Nasal cavity respiratory epithelium epithelial cell of viscerocranial mucosa (primary cell): ENCODE data around the gene MFAP5. TPM values are rescaled to one million over a fixed set of nuclear protein-coding genes. Genes with fewer than 3 reads are reported as not detected.

Experiments used
- total RNA-seq: library from RNA; depleted of rRNA; stranded (reverse); fragments of >200 nt; gene quantifications from 2 replicates; pipeline ENCODE4 v1.2.3, GENCODE V29; 2014

The MFAP5 gene, protein sequence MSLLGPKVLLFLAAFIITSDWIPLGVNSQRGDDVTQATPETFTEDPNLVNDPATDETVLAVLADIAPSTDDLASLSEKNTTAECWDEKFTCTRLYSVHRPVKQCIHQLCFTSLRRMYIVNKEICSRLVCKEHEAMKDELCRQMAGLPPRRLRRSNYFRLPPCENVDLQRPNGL
- 0.14 and 19.5 TPM in 2 replicates for total RNA-seq

DNA sequence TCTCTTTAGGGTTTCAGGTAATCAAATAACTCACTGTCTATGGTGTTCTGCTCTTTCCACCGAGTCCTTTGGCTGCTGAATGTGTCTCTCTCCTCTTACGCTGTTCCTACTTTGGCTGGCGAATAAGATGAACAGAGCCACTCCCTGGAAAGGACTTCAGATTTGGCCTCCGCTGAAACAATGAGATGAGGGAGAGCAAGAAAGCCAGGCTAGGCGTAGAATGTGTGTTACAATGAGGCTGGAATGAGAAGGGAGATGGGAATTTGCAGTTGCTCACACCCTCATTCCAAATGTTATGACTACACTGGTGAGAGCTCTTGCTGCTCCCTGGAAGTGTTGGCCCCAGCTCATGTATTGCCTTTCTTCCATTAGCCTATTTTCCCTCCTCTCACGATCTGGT, at the start of gene MFAP5:
Gene MFAP5 (minus strand): TSS at position 234 of the 400 bp plus-strand sequence. CDS start 722 bp downstream, outside the sequence.

DNA sequence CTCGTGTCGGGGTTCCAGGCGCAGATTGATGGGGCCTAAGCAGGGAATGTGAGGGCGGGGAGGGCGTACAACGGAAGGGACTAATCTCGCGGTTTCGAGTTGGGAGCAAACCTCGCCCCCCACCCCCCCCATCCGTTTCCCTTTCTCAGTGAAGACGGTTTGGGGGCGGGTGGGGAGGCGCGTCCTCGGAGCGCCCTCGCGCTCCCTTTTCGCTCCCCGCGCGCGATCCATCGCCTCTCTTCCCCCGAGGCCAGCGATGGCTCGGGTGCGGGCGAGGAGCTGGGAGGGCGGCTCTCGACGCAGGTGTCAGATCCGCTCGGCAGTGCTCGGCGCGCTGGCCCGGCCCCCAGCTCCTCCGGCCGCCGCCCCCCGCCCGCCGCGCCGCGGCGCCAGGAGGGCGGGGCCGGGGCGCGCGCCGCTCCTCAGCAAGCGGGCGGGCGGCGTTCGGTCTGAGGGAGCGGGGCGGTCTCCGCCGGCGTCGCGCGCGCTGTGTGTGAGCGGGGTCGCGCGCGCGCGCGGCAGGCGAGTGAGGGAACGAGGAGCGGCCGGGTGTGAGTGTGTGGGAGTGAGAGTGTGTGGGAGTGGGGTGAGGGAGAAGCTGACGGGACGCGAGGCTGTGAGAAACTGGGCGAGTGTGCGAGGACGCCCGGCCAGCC, 35.0 kb upstream of the MFAP5 start, which contains the start of gene RIMKLB:
Gene RIMKLB (plus strand): TSS at position 516 of the 656 bp plus-strand sequence. CDS start 15,876 bp downstream, outside the sequence.

DNA sequence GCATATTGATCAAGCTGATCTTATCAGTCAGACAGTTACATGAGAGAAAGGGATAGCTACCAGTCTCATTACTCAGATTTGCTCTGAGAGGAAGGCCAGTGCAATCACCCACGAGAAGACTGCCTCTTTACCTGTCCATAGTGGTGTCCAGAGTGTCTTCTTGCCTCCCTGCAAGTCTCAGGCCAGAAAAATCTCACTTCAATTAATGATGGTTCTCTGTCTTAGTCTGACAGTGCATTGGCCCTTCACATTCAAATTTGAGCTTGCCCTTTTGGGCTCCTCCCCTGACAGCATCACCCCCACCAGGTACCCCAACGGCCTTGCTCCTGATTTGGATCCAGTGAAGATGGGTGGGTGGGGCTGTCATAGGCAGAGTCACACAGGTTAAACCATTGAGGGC, 50.0 kb downstream of the MFAP5 start, which contains the start of gene AICDA:
Gene AICDA (minus strand): TSS at position 231 of the 400 bp plus-strand sequence. CDS start 92 bp downstream, at position 139.

Other genes with a start within 250 kb of the MFAP5 start
- not detected in 2 replicates for gene CLEC6A, start 206.9 kb downstream of the MFAP5 start, total RNA-seq
- gene CLEC4D, start 149.3 kb downstream of the MFAP5 start, total RNA-seq: not detected in 2 replicates
- not detected in 2 replicates for gene CLEC4E, start 121.9 kb downstream of the MFAP5 start, total RNA-seq
- not detected in 2 replicates for gene AICDA, start 50.0 kb downstream of the MFAP5 start, total RNA-seq
- gene RIMKLB, start 35.2 kb upstream of the MFAP5 start, total RNA-seq: 26.2 and 37.3 TPM in 2 replicates
- 45.6 and 135 TPM in 2 replicates for gene A2ML1, start 159.8 kb upstream of the MFAP5 start, total RNA-seq